Measurements from ENCODE around the gene CDH1.

- TF ChIP-seq RAD21 (IDR thresholded peaks at IDR 0.05; ENCODE audit: low read depth) (no peak), CREB1 (IDR thresholded peaks at IDR 0.05; ENCODE audit: low read depth) (no peak), EP300 (IDR thresholded peaks at IDR 0.05; ENCODE audit: borderline replicate concordance) (no peak), FOXM1 (IDR thresholded peaks at IDR 0.05; ENCODE audit: borderline replicate concordance, low read depth) (no peak), TAF1 (IDR thresholded peaks at IDR 0.05; ENCODE audit: low read depth) (no peak), EGR1 (IDR thresholded peaks at IDR 0.05) (no peak), MAX (IDR thresholded peaks at IDR 0.05) (no peak)
These were observed 3.7 kb downstream of the CDH1 start for GRCh38 chr16:68740628-68741346.

All from Ishikawa (cell line).